Measurements from ENCODE around the gene ALG14.
A peak's percentile ranks its signal among the peaks of the same experiment; 100 is the strongest.

ALG14 gene

DNA sequence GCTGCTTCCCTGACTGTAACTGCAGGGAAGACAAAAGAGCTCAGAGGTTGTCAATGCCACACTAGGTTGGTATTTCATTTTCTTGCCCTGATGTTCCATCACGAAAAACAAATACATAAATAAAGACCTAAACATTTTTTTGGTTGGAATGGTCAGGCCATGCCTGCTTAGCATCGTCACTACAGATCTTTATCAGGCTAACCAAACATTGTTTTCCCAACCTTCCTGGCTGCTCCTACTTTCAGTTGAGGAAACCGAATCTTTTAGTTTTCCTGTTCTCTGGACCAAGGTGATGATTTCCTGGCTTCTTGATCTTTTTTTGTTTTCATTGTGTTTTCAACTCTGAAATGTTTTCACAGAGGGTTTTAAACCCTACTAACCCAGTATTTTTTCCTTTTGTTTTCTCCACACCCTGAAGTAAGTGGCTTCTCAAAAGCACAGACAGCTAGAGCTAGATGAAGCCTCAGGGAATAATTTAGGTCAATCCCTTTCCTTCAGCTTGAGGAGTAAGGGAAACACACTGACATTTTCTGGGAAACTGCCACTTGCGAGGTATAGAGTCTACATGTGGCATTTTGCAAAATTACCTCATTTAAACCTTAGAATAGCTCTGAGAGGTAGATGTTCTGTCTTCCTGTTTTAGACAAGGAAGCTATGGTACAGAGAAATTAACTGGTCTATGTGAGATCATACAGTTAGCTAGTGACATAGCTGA, 78.7 kb downstream of the ALG14 start:
- no peak for DNase-seq (ENCODE audit: low spot score in 2 of 2)
- H3K4me3 Mint-ChIP-seq, result no peak overlapping the region
- H3K27ac Mint-ChIP-seq, result no peak overlapping the region
- H3K9me3 Mint-ChIP-seq, result no peaks in the 10 kb centered on the region
- H3K4me1 Mint-ChIP-seq, result no peaks in the 10 kb centered on the region
- no peaks in the 10 kb centered on the region for H3K36me3 Mint-ChIP-seq
- no peak for ATAC-seq

DNA sequence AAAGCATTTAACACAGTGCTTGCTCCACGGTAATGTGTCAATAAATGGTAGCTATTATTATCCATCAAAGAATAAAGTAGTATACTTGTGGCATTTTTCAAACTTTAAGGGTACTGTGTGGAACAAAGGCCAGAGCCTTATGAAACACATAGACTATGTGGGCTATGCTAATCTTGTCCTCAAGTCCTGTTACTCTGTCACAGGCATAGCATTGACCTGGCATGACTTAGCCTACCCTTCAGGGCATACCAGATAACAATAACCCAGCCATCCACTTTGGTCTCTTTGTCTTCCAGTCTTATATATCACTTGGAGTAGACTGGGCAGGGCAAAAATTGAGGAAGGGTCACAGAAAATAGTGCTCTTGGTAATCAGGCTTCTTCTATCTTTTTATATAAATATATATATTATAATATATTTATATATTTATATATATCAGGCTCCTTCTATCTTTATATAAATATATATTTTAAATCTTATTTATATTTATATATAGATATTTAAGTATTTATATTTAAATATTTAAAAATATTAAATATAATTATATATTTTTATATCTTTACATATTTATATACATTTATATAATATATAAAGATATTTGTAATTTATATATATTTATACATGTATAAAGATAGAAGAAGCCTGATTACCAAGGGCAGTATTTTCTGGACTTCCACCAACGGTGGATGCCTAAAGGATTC, 79.7 kb downstream of the ALG14 start:
- H3K4me3 Mint-ChIP-seq, result no peak overlapping the region
- H3K9me3 Mint-ChIP-seq, result no peaks in the 10 kb centered on the region
- DNase-seq (ENCODE audit: low spot score in 2 of 2), result no peak
- H3K27ac Mint-ChIP-seq, result no peak overlapping the region
- H3K36me3 Mint-ChIP-seq, result no peaks in the 10 kb centered on the region
- ATAC-seq, result no peak
- H3K4me1 Mint-ChIP-seq, result no peaks in the 10 kb centered on the region

DNA sequence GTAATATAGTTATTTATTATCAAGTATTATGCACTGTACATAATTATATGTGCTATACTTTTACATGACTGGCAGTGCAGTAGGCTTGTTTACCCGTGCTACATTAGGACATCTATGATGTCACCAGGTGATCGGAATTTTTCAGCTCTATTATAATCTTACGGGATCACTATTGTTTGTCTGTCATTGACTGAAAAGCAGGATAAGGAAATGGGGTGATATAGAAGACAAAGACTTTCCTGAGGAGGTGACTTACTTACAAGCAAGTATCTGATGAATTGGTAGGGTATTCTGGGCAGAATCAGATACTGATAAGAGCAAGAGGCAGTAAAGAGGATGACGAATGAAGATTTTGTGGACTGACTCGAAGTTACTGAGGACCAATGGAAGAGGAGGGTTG, 80.6 kb downstream of the ALG14 start:
- no peak for DNase-seq (ENCODE audit: low spot score in 2 of 2)
- Mint-ChIP-seq H3K4me1 (no peaks in the 10 kb centered on the region), H3K4me3 (no peak overlapping the region), H3K36me3 (no peaks in the 10 kb centered on the region), H3K27ac (no peak overlapping the region), H3K9me3 (no peaks in the 10 kb centered on the region)
- ATAC-seq, result no peak

DNA sequence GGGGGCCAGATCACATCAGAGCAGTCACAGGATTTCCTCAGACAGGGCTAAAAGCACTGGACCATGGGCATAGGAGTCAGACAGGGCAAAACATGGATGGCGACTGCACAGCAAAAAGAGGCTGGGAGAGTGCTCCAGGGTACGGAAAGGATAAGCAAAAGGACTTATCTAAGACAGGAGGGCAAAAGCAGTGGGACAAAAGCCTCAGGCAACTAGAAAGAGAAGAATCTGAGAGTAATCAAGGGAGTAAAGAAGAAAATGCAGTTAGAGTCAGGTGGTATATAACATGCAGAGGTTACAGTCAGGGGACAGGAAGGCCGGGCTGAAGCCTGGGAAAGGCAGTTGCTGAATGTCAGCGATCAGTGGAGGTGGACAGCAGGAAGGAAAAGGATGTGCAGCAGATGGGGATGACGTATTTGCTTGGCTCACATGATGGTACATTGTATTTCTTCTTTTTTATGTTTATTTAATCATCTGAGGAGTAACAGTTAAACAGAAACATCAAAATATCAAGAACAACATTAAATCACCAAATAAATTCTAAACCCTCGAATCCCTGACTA, 82.8 kb downstream of the ALG14 start:
- Mint-ChIP-seq H3K9me3 (no peaks in the 10 kb centered on the region), H3K36me3 (no peaks in the 10 kb centered on the region), H3K27ac (no peak overlapping the region), H3K4me1 (no peaks in the 10 kb centered on the region), H3K4me3 (no peak overlapping the region)
- ATAC-seq (no peak), DNase-seq (ENCODE audit: low spot score in 2 of 2) (no peak)

DNA sequence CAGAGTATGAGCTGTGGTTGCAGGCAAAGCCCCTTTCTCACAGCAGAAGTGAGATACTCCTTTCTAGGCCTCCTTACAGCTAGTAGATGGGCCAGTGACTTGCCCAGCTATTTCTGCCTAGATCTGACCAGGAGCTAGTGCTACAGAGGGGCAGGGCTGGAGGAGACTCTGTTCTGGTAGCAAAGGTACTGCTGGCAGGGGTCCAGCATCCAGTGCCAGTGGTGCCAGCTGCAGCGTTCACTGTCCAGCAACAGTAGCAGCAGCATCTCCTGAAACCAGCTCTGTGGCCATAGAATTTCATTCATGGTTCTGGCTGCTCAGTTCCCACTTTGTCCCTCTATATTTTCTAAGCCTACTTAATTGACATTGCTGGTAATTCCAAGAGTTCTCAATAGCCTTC, 83.4 kb downstream of the ALG14 start:
- no peak for DNase-seq (ENCODE audit: low spot score in 2 of 2)
- H3K4me3 Mint-ChIP-seq, result no peak overlapping the region
- no peaks in the 10 kb centered on the region for H3K36me3 Mint-ChIP-seq
- H3K9me3 Mint-ChIP-seq, result no peaks in the 10 kb centered on the region
- H3K4me1 Mint-ChIP-seq, result no peaks in the 10 kb centered on the region
- no peak overlapping the region for H3K27ac Mint-ChIP-seq
- ATAC-seq, result no peak

DNA sequence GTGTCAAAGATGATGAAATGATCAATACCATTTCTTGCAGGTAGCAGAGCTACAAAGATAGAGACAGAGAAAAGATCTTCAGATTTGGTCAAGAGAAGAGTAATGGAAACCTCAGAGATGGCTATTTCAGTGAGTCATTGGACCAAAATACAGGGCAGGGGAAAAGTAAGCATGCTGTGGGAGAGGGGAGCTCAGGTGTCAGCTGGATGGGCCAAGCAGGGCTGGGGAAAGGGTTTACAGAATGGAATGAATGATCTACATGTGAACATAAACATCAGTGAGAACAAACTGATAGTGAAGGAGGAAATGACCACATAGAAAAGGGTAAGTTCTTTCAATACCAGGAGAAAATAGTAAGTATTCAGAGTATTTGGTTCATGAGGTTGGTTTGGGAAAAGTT, 84.4 kb downstream of the ALG14 start:
- no peaks in the 10 kb centered on the region for H3K9me3 Mint-ChIP-seq
- no peak overlapping the region for H3K4me3 Mint-ChIP-seq
- H3K4me1 Mint-ChIP-seq, result no peaks in the 10 kb centered on the region
- ATAC-seq (no peak), DNase-seq (ENCODE audit: low spot score in 2 of 2) (no peak)
- H3K27ac Mint-ChIP-seq, result no peak overlapping the region
- no peaks in the 10 kb centered on the region for H3K36me3 Mint-ChIP-seq

DNA sequence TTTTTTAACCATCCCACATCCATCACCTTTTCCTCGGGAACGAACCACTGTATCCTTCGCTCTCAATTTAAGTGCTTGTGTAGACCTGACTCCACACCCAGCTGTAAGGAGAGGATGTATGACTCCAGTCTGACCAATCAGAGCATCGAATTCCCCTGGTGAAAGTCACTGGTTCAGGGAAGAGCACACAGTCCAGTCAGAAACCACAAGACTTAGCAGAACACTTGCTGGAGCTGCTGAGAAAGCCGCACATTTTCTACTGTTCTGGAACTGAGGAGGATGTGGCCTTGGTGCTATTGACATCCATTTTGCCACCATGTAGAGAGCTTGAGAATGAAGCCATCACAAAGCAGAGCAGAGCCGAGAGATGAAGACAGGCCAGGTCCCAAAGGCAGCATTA, 86.0 kb downstream of the ALG14 start:
- H3K4me3 Mint-ChIP-seq, result no peak overlapping the region
- ATAC-seq (no peak), DNase-seq (ENCODE audit: low spot score in 2 of 2) (no peak)
- H3K9me3 Mint-ChIP-seq, result no peaks in the 10 kb centered on the region
- no peak overlapping the region for H3K27ac Mint-ChIP-seq
- H3K36me3 Mint-ChIP-seq, result no peaks in the 10 kb centered on the region
- H3K4me1 Mint-ChIP-seq, result no peaks in the 10 kb centered on the region

DNA sequence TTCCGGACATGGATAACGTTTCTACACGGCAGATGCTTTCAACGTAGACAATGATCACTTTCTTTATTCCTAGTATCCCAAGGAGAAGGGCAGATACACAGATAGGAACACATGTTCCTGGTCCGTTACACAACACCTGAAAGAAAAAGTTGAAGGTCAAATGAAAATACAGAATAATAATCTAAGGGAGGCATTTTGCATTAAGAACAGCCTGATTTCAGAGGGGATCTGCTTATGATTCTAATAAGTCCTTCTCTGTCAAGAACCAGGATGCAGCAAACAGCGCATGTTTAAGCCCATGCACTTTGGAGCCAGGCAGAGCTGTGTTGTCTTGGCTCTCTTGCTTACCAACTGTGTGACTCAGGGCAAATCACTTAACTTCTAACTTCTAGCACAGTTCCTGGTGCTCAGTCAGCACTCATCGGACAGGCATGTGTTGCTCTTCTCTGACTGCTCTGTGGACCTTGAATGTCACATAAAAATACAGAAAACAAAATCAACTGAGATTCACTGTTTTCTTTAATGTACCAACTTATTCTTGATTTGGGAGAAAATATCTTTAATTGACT, 89.5 kb downstream of the ALG14 start:
- H3K36me3 Mint-ChIP-seq, result no peaks in the 10 kb centered on the region
- no peaks in the 10 kb centered on the region for H3K4me1 Mint-ChIP-seq
- H3K27ac Mint-ChIP-seq, result no peak overlapping the region
- H3K4me3 Mint-ChIP-seq, result no peak overlapping the region
- no peaks in the 10 kb centered on the region for H3K9me3 Mint-ChIP-seq
- DNase-seq (ENCODE audit: low spot score in 2 of 2) (no peak), ATAC-seq (no peak)

DNA sequence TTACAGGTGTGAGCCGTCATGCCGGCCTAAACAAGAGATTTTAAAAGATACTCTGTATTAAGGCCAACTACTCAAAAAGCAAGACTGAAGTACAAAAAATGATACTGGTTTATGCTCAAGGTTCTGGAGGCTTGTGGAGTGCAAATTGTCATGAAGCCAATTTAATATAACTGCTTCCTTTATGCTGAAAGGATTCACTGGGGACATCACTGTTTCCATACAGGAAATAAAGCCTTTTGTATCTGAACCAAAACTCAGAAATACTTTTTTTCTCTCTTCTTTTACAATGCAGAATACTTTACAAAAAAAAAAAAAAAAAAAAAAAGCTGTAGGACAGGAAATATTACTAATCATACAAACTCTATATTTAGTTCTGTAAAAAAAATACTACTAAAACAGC, 90.4 kb downstream of the ALG14 start:
- Mint-ChIP-seq H3K9me3 (no peaks in the 10 kb centered on the region), H3K4me3 (no peak overlapping the region), H3K4me1 (no peaks in the 10 kb centered on the region), H3K27ac (no peak overlapping the region), H3K36me3 (no peaks in the 10 kb centered on the region)
- DNase-seq (ENCODE audit: low spot score in 2 of 2) (no peak), ATAC-seq (no peak)

DNA sequence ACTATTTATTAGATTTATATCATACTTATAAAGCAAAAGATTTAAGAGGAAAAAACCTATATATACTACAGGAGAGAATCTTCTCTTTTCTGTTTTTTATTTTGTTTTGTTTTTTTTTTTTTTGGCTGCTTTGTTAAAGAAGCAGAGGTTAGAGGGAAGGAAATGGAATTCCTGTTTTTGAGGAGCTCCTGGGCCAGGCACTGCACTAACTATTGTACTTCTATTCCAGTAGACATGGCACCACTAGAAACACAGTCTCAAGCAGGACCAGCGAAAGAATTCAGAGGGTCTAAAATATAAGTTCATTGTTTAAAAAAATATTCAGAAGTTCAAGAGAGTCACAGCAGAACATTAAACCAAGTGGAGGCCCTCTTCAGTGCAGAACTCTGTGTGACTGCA, 91.2 kb downstream of the ALG14 start:
- Mint-ChIP-seq H3K4me3 (no peak overlapping the region), H3K36me3 (no peaks in the 10 kb centered on the region), H3K4me1 (no peaks in the 10 kb centered on the region), H3K27ac (no peak overlapping the region), H3K9me3 (no peaks in the 10 kb centered on the region)
- DNase-seq (ENCODE audit: low spot score in 2 of 2) (no peak), ATAC-seq (no peak)

DNA sequence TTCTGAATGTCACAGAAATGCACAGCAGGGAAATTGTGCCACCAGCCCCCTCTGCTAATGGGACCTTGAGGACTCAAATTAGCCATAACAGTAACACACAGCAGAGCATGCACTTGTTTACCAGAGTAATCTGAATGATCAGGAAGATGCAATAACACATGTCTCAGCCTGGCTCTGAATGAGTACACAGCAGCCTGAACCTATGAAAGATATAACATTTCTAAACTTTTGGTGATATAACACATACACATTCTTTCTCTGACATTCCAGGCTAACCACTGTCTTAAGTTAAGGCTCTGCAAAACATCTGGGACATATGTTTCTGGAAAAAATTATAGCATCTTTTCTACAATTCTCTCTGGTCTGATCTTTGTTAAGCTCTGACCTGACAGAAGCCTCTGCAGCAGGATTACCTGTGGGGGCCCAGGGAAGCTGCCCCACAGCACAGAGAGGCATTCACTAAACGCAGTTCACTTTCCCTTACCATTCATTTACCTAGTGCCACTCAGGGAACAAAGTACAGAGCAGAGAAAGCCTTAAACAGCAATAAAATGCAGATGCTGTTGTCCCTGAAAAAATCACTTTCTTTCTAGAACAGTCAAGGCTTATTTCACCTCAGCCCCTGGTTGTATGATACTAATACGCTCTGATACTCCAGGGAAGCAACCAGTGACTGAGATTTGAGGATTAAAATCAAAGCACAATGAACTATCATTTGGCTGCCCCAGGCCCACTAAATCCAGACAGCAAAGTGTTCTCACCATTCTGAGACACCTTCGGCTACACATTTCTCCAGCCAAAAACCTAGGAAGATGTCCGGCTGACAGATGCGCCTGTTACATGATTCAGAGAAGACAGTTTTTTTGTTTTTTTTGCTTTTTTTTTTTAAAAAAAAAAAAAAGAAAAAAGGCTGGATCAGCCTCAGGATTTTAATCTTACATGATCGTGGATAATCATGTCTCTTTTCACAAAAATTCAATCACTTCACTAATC, 91.9 kb downstream of the ALG14 start:
- H3K9me3 Mint-ChIP-seq, result no peaks in the 10 kb centered on the region
- no peak for ATAC-seq
- DNase-seq (ENCODE audit: low spot score in 2 of 2), result no peak
- H3K4me1 Mint-ChIP-seq, result no peaks in the 10 kb centered on the region
- H3K4me3 Mint-ChIP-seq, result no peak overlapping the region
- no peaks in the 10 kb centered on the region for H3K36me3 Mint-ChIP-seq
- no peak overlapping the region for H3K27ac Mint-ChIP-seq

DNA sequence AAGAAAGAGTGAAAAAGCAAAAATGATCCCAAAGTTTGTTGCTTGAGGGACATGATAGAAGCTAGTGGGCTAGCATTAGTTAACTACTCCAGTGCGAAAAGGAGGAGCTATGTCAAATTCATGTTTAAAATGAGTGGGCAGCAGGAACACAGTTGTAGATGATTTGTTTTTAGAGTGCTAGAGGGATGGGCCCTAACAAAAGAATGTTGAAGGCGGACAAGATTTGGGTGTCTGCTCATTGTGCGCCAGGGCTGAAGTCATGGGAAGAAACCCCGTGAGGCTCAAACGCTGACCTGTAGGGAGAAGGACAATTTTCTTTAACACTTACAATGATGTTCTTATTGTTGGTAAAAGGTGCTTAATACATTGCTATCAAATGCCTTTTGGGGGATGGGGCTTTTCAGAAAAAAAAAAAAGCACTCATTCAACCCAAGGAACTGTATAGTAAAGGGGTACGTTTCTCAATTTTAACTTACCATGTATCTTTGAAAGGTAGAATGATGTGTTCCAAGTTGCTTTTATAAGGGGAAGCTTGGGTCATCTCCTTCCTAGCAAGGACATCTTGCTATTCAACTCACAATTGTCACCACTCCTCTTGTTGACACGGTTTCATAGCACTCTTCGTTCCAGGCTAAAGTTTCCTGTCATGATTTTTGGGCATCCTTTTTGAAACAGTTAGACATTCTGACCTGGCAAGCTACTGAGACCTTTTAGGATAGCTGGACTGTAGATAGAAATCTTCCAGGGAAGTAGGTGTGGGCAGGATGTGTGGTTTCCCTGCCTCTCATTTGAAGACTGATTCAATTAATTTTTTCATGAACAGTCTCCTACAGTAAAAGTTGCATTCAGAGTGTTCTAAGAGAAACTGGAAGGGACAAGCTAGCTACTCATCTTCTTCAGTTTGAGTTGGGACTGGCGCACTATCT, 92.8 kb downstream of the ALG14 start:
- no peak for ATAC-seq
- peak overlapping the region; percentile 5 for H3K27ac Mint-ChIP-seq

DNA sequence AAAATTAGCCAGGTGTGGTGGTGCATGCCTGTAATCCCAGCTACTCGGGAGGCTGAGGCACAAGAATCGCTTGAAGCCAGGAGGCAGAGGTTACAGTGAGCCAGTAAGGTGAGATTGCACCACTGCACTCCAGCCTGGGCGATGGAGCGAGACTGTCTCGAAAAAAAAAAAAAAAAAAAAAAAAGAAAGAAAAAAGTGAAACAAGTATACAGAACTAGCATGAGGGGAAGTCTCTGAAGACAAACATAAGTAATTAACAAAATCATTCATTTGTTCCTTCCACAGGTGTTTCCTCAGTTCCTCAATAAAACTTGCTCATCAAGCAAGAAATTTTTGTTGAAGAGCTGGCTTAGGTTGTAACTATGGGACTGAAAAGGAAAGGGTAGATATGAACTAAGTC, 93.6 kb downstream of the ALG14 start:
- Mint-ChIP-seq H3K27ac (peak overlapping the region; percentile 5), H3K4me3 (no peak overlapping the region)

More for the DNA sequence above, 92.8 kb downstream of the ALG14 start:
- H3K9me3 Mint-ChIP-seq, result no peaks in the 10 kb centered on the region
- H3K4me3 Mint-ChIP-seq, result no peak overlapping the region
- DNase-seq (ENCODE audit: low spot score in 2 of 2), result no peak
- no peaks in the 10 kb centered on the region for H3K36me3 Mint-ChIP-seq
- H3K4me1 Mint-ChIP-seq, result no peaks in the 10 kb centered on the region

DNA sequence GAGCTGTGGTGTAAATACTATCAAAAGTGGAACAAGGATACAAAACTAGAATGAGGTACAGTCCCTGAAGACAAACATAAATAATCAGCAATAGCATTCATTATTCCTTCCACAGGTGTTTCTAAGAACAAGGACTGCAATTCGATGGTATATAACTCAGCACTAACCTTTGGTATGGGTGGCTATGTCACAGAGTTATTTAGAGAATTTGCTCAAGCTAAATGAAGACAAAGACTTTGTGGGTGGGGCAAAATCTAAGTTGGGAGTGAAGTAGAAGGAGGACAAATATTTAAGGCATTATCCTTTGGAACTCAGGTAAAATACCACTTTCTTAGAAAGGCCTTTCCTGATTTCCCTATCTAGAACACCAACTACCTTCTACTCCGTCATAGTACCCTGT, 94.3 kb downstream of the ALG14 start:
- no peaks in the 10 kb centered on the region for H3K4me1 Mint-ChIP-seq
- no peaks in the 10 kb centered on the region for H3K9me3 Mint-ChIP-seq
- ATAC-seq, result no peak
- H3K27ac Mint-ChIP-seq, result no peak overlapping the region
- no peak for DNase-seq (ENCODE audit: low spot score in 2 of 2)
- H3K4me3 Mint-ChIP-seq, result no peak overlapping the region
- H3K36me3 Mint-ChIP-seq, result no peaks in the 10 kb centered on the region

More for the DNA sequence above, 93.6 kb downstream of the ALG14 start:
- Mint-ChIP-seq H3K4me1 (no peaks in the 10 kb centered on the region), H3K9me3 (no peaks in the 10 kb centered on the region), H3K36me3 (no peaks in the 10 kb centered on the region)
- no peak for ATAC-seq
- DNase-seq (ENCODE audit: low spot score in 2 of 2), result no peak
